PC-3 (cell line): Measurements from ENCODE around the gene HLA-F. TPM values are rescaled to one million over a fixed set of nuclear protein-coding genes. Genes with fewer than 3 reads are reported as not detected.

ENCODE experiments used
- ATAC-seq: fragments of 200-7000 bp; cut with Tn5 transposase; 2 replicates; pipeline ENCODE4 v1.9.1; 2020; ENCODE audit warnings: mild to moderate bottlenecking, moderate library complexity
- BruUV-seq: library from RNA; stranded (reverse); fragments of 400-500 nt; replicated peaks from 2 replicates; lab custom pipeline; 2021; lab: Mats Ljungman, UMichigan
- CTCF ChIA-PET: fragments of 300-600 bp; sonication (Branson Sonifier 250); formaldehyde crosslinking; loops from one replicate; lab custom pipeline; 2022; ENCODE audit warnings: antibody characterized with exemption; lab: Charles Lee
- POLR2A ChIA-PET: fragments of 300-600 bp; sonication (Branson Sonifier 250); formaldehyde crosslinking; loops from one replicate; lab custom pipeline; 2022; ENCODE audit warnings: antibody characterized with exemption; ENCODE audit not compliant: unreplicated experiment; lab: Charles Lee
- DNase-seq: peaks from one replicate; pipeline ENCODE4 v3.0.0-alpha.2; 2015
- H2AFZ ChIP-seq: fragments of 300-600 bp; sonication (generic); 2 replicates; pipeline ENCODE4 v1.6.0; 2016; ENCODE audit warnings: antibody characterized with exemption, low read length
- H3F3A ChIP-seq: fragments of 300-600 bp; sonication (generic); one replicate; pipeline ENCODE4 v1.6.0; 2017; ENCODE audit warnings: antibody characterized with exemption, low read length, control low read depth, mild to moderate bottlenecking; ENCODE audit not compliant: unreplicated experiment
- H3K27ac ChIP-seq: fragments of 300-600 bp; sonication (generic); 2 replicates; pipeline ENCODE4 v1.5.1; 2016; ENCODE audit warnings: mild to moderate bottlenecking, low read length
- H3K27me3 ChIP-seq: fragments of 300-600 bp; sonication (generic); 2 replicates; pipeline ENCODE4 v1.6.1; 2016; ENCODE audit warnings: low read length, mixed read lengths
- H3K36me3 ChIP-seq: fragments of 300-600 bp; sonication (generic); 2 replicates; pipeline ENCODE4 v1.6.1; 2016; ENCODE audit warnings: low read depth, mixed run types, low read length, mixed read lengths
- H3K4me1 ChIP-seq: fragments of 300-600 bp; sonication (generic); 2 replicates; pipeline ENCODE4 v1.5.1; 2016; ENCODE audit warnings: low read length; ENCODE audit not compliant: insufficient read depth
- H3K4me2 ChIP-seq: fragments of 300-600 bp; sonication (generic); 2 replicates; pipeline ENCODE4 v1.6.0; 2016; ENCODE audit warnings: low read length
- H3K4me3 ChIP-seq: fragments of 300-600 bp; sonication (generic); 2 replicates; pipeline ENCODE4 v1.5.1; 2016; ENCODE audit warnings: mild to moderate bottlenecking, low read length, mixed read lengths
- H3K79me2 ChIP-seq: fragments of 300-600 bp; sonication (generic); 2 replicates; pipeline ENCODE4 v1.6.1; 2017; ENCODE audit warnings: low read length, mixed read lengths
- H3K9ac ChIP-seq: fragments of 300-600 bp; sonication (generic); 2 replicates; pipeline ENCODE4 v1.6.0; 2016; ENCODE audit warnings: mild to moderate bottlenecking, low read length
- H3K9me2 ChIP-seq: fragments of 300-600 bp; sonication (generic); replicated peaks from 2 replicates; pipeline ENCODE4 v1.6.1; 2016; ENCODE audit warnings: mixed run types, low read length, mixed read lengths
- H3K9me3 ChIP-seq: fragments of 300-600 bp; sonication (generic); 2 replicates; pipeline ENCODE4 v1.6.1; 2016; ENCODE audit warnings: low read length, mixed read lengths
- H4K20me1 ChIP-seq: fragments of 300-600 bp; sonication (generic); 2 replicates; pipeline ENCODE4 v1.6.1; 2016; ENCODE audit warnings: low read length, mixed read lengths
- CTCF ChIP-seq: fragments of 300-600 bp; sonication (generic); conservative IDR thresholded peaks from 2 replicates; pipeline ENCODE4 v1.5.1; 2017; ENCODE audit warnings: antibody characterized with exemption, low read depth, mild to moderate bottlenecking, low read length
- EZH2 ChIP-seq: fragments of 300-600 bp; sonication (generic); IDR thresholded peaks from one replicate; pipeline ENCODE4 v1.6.1; 2017; ENCODE audit warnings: antibody characterized with exemption, mild to moderate bottlenecking, low read length; ENCODE audit not compliant: unreplicated experiment
- EZH2phosphoT487 ChIP-seq: fragments of 300-600 bp; sonication (generic); IDR thresholded peaks from 2 replicates; pipeline ENCODE4 v1.6.1; 2018; ENCODE audit warnings: mild to moderate bottlenecking, antibody characterized with exemption, low read length, borderline replicate concordance
- intact Hi-C: fragments of 100-400 bp; cut with micrococcal nuclease; formaldehyde crosslinking; loops from 2 replicates; pipeline ENCODE4 v1.9.0; 2023
- total RNA-seq: library from RNA; depleted of rRNA; stranded (reverse); fragments of >200 nt; gene quantifications from 2 replicates; pipeline ENCODE4 v1.2.3, GENCODE V29; 2014

Gene HLA-F
- total RNA-seq, 1 experiment from 2014 or later: 16.1 TPM

DNA sequence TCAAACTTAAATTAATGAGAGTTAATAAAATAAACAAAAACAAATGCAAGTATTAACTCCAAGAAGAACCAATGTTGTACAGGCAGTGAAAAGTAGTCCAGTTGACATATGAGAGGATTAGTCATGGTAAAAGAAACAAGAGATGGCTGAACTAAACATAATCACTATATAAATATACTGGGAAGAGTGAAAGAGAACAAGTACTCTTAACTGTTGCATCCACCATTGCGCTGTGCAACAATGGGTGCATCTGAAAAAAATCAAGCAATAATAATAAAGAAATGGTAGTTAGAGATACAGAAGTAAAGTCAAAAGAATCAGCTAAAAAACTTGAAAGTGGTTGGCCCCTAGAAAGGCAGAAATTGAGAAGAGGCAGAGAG, 16.6 kb downstream of the HLA-F start:
- ChIA-PET CTCF (no interaction called here), POLR2A (no interaction called here)
- Histone ChIP-seq H3F3A (no peaks in the 10 kb centered on the region), H3K4me3 (no peak overlapping the region), H3K27me3 (no peaks in the 10 kb centered on the region), H3K4me2 (no peak overlapping the region), H3K9me3 (no peaks in the 10 kb centered on the region), H3K4me1 (no peaks in the 10 kb centered on the region), H3K36me3 (no peaks in the 10 kb centered on the region), H2AFZ (no peak overlapping the region), H3K9me2 (no peaks in the 10 kb centered on the region), H3K79me2 (no peaks in the 10 kb centered on the region), H3K27ac (no peak overlapping the region), H3K9ac (no peak overlapping the region), H4K20me1 (no peaks in the 10 kb centered on the region)
- no peak for TF ChIP-seq CTCF
- no peak for TF ChIP-seq EZH2phosphoT487
- no peak for TF ChIP-seq EZH2
- intact Hi-C loops: no loop called here
- DNase-seq (no peak), ATAC-seq (peak; percentile 37; the same call in 1 of the 2 replicates)
- no TSS peak for BruUV-seq

- no peak for DNase-seq
- no peak for TF ChIP-seq CTCF
- no peak for TF ChIP-seq EZH2
- TF ChIP-seq EZH2phosphoT487: no peak
- no peaks in the 10 kb centered on the region for H3K27me3 ChIP-seq
- H4K20me1 ChIP-seq: no peaks in the 10 kb centered on the region
- intact Hi-C loops: no loop called here
- no peak overlapping the region for H3K4me3 ChIP-seq
- H3K9me2 ChIP-seq: no peaks in the 10 kb centered on the region
- H3K9me3 ChIP-seq: no peaks in the 10 kb centered on the region
- BruUV-seq: no TSS peak
- no peak overlapping the region for H2AFZ ChIP-seq
- no peaks in the 10 kb centered on the region for H3K4me1 ChIP-seq
- ATAC-seq: no peak
- ChIA-PET POLR2A (no interaction called here), CTCF (no interaction called here)
- H3K9ac ChIP-seq: no peak overlapping the region
- no peaks in the 10 kb centered on the region for H3K36me3 ChIP-seq
- H3K4me2 ChIP-seq: no peak overlapping the region
- H3K27ac ChIP-seq: no peak overlapping the region
- H3K79me2 ChIP-seq: peaks cover 4% of the 10 kb centered on the region
- no peaks in the 10 kb centered on the region for H3F3A ChIP-seq
These were observed 18.4 kb downstream of the HLA-F start for GRCh38 chr6:29741592-29741991.

GRCh38 chr6:29742127-29742526, 18.9 kb downstream of the HLA-F start:
- no TSS peak for BruUV-seq
- Histone ChIP-seq H3K27ac (no peak overlapping the region), H3K4me1 (no peaks in the 10 kb centered on the region), H3K36me3 (no peaks in the 10 kb centered on the region), H3K4me2 (no peak overlapping the region), H3K9me2 (no peaks in the 10 kb centered on the region), H3K4me3 (no peak overlapping the region), H3K27me3 (no peaks in the 10 kb centered on the region), H3F3A (no peaks in the 10 kb centered on the region), H3K79me2 (peaks cover 5% of the 10 kb centered on the region), H3K9ac (no peak overlapping the region), H3K9me3 (no peaks in the 10 kb centered on the region), H4K20me1 (no peaks in the 10 kb centered on the region), H2AFZ (no peak overlapping the region)
- ChIA-PET CTCF (no interaction called here), POLR2A (no interaction called here)
- ATAC-seq (no peak), DNase-seq (no peak)
- no peak for TF ChIP-seq CTCF
- no peak for TF ChIP-seq EZH2phosphoT487
- intact Hi-C loops: no loop called here
